IMR-90 (cell line): ENCODE data around the gene NOX3. TPM values are rescaled to one million over a fixed set of nuclear protein-coding genes. Genes with fewer than 3 reads are reported as not detected.

Experiments
- ATAC-seq: fragments of 200-7000 bp; cut with Tn5 transposase; 2 replicates; pipeline ENCODE4 v1.9.1; 2020; ENCODE audit warnings: low read depth, mild to moderate bottlenecking, moderate library complexity
- BruUV-seq: library from RNA; stranded (reverse); fragments of 400-500 nt; replicated peaks from 2 replicates; lab custom pipeline; 2021; lab: Mats Ljungman, UMichigan
- CTCF ChIA-PET: fragments of 300-600 bp; formaldehyde crosslinking; extraction: SDS; loops from one replicate; lab custom pipeline; 2021; ENCODE audit warnings: antibody characterized with exemption; lab: Yijun Ruan, JAX
- POLR2A ChIA-PET: fragments of 300-600 bp; sonication (Branson Sonifier 250); formaldehyde crosslinking; loops from one replicate; lab custom pipeline; 2022; ENCODE audit warnings: antibody characterized with exemption; ENCODE audit not compliant: unreplicated experiment; lab: Charles Lee
- DNase-seq: peaks from one replicate; pipeline ENCODE4 v3.0.0; 2013
- H2AFZ ChIP-seq: replicated peaks from 2 replicates; pipeline ENCODE3; 2013; ENCODE audit warnings: low read length, mild to moderate bottlenecking; ENCODE audit not compliant: poor library complexity
- H2AK5ac ChIP-seq: 2 replicates; pipeline ENCODE4 v1.6.1; 2013; ENCODE audit warnings: low read depth, low read length, inconsistent platforms
- H2AK9ac ChIP-seq: replicated peaks from 2 replicates; pipeline ENCODE3; 2013; ENCODE audit warnings: mild to moderate bottlenecking, low read depth, low read length, moderate library complexity; ENCODE audit not compliant: poor library complexity
- H2BK120ac ChIP-seq: 2 replicates; pipeline ENCODE4 v1.6.1; 2013; ENCODE audit warnings: low read depth, low read length, inconsistent platforms
- H2BK15ac ChIP-seq: 3 replicates; pipeline ENCODE4 v1.6.1; 2013; ENCODE audit warnings: low read depth, low read length, inconsistent platforms
- H2BK20ac ChIP-seq: 2 replicates; pipeline ENCODE4 v1.6.1; 2013; ENCODE audit warnings: low read depth, mild to moderate bottlenecking, inconsistent platforms, low read length, moderate library complexity
- H2BK5ac ChIP-seq: 2 replicates; pipeline ENCODE4 v1.6.1; 2013; ENCODE audit warnings: mild to moderate bottlenecking, low read depth, low read length, inconsistent platforms; ENCODE audit not compliant: poor library complexity, severe bottlenecking
- H3K14ac ChIP-seq: replicated peaks from 2 replicates; pipeline ENCODE4 v1.6.1; 2013; ENCODE audit warnings: low read depth, low read length, inconsistent platforms
- H3K18ac ChIP-seq: 2 replicates; pipeline ENCODE4 v1.6.1; 2013; ENCODE audit warnings: low read depth, low read length, control low read depth
- H3K23ac ChIP-seq: 2 replicates; pipeline ENCODE4 v1.6.1; 2013; ENCODE audit warnings: low read depth, low read length, inconsistent platforms
- H3K27ac ChIP-seq: 2 replicates; pipeline ENCODE4 v1.5.1; 2013; ENCODE audit warnings: mild to moderate bottlenecking, control low read depth, low read length; ENCODE audit not compliant: insufficient read depth
- H3K27me3 ChIP-seq: 2 replicates; pipeline ENCODE4 v1.6.1; 2013; ENCODE audit warnings: low read length; ENCODE audit not compliant: control insufficient read depth, insufficient read depth
- H3K36me3 ChIP-seq: 2 replicates; pipeline ENCODE4 v1.6.1; 2013; ENCODE audit warnings: low read length, mixed read lengths; ENCODE audit not compliant: control insufficient read depth, insufficient read depth
- H3K4ac ChIP-seq: 2 replicates; pipeline ENCODE4 v1.6.1; 2013; ENCODE audit warnings: low read depth, low read length, inconsistent platforms
- H3K4me1 ChIP-seq: 2 replicates; pipeline ENCODE4 v1.6.1; 2013; ENCODE audit warnings: low read length, mixed read lengths; ENCODE audit not compliant: control insufficient read depth, insufficient read depth
- H3K4me2 ChIP-seq: 2 replicates; pipeline ENCODE4 v1.6.1; 2013; ENCODE audit warnings: low read depth, mild to moderate bottlenecking, control low read depth, low read length, moderate library complexity
- H3K4me3 ChIP-seq: 2 replicates; pipeline ENCODE4 v1.5.1; 2013; ENCODE audit warnings: low read depth, mild to moderate bottlenecking, control low read depth, low read length, moderate library complexity; ENCODE audit not compliant: insufficient read depth
- H3K56ac ChIP-seq: 2 replicates; pipeline ENCODE4 v1.6.1; 2013; ENCODE audit warnings: low read length, inconsistent platforms; ENCODE audit not compliant: insufficient read depth; ENCODE audit errors: extremely low read depth
- H3K79me1 ChIP-seq, 2 experiments: 2 replicates each; pipeline ENCODE4 v1.6.1; 2013; ENCODE audit warnings: low read length in 2 of 2, inconsistent platforms in 1 of 2, low read depth in 1 of 2
- H3K9ac ChIP-seq: 2 replicates; pipeline ENCODE4 v1.6.1; 2013; ENCODE audit warnings: low read depth, low read length, control low read depth
- H3K9me1 ChIP-seq: 2 replicates; pipeline ENCODE4 v1.6.1; 2013; ENCODE audit warnings: low read length, inconsistent platforms; ENCODE audit not compliant: insufficient read depth
- H3K9me3 ChIP-seq: 2 replicates; pipeline ENCODE4 v1.6.1; 2013; ENCODE audit warnings: low read length; ENCODE audit not compliant: control insufficient read depth, insufficient read depth
- H4K20me1 ChIP-seq: 2 replicates; pipeline ENCODE4 v1.6.1; 2013; ENCODE audit warnings: low read length, inconsistent platforms; ENCODE audit not compliant: insufficient read depth
- H4K5ac ChIP-seq: 2 replicates; pipeline ENCODE4 v1.6.1; 2013; ENCODE audit warnings: mild to moderate bottlenecking, low read depth, low read length, control low read depth
- H4K8ac ChIP-seq, 2 experiments: 2 replicates each; pipeline ENCODE4 v1.6.1; 2013; ENCODE audit warnings: low read depth in 2 of 2, low read length in 2 of 2, control low read depth in 1 of 2, inconsistent platforms in 1 of 2
- H4K91ac ChIP-seq: 2 replicates; pipeline ENCODE4 v1.6.1; 2013; ENCODE audit warnings: low read depth, low read length, inconsistent platforms; ENCODE audit not compliant: insufficient read depth
- BHLHE40 ChIP-seq: fragments of 150-350 bp; IDR thresholded peaks from 2 replicates; pipeline ENCODE4 v1.6.1; 2016; ENCODE audit warnings: mild to moderate bottlenecking, low read depth, low read length
- CEBPB ChIP-seq: IDR thresholded peaks from 2 replicates; pipeline ENCODE4 v1.6.1; 2012; ENCODE audit warnings: low read depth, low read length, improper control_type of control experiment
- CHD1 ChIP-seq: IDR thresholded peaks from 2 replicates; pipeline ENCODE4 v1.6.1; 2012; ENCODE audit warnings: low read depth, low read length, improper control_type of control experiment
- FOS ChIP-seq: fragments of 150-350 bp; IDR thresholded peaks from 2 replicates; pipeline ENCODE4 v1.6.1; 2016; ENCODE audit warnings: low read depth, low read length
- MAFK ChIP-seq: IDR thresholded peaks from 2 replicates; pipeline ENCODE4 v1.6.1; 2012; ENCODE audit warnings: low read depth, low read length, improper control_type of control experiment
- MXI1 ChIP-seq: IDR thresholded peaks from 2 replicates; pipeline ENCODE4 v1.6.1; 2012; ENCODE audit warnings: low read depth, mild to moderate bottlenecking, low read length, moderate library complexity, borderline replicate concordance
- NFE2L2 ChIP-seq: fragments of 150-350 bp; IDR thresholded peaks from 2 replicates; pipeline ENCODE4 v1.6.1; 2016; ENCODE audit warnings: low read depth, mild to moderate bottlenecking, low read length
- RCOR1 ChIP-seq: IDR thresholded peaks from 2 replicates; pipeline ENCODE4 v1.6.1; 2012; ENCODE audit warnings: mild to moderate bottlenecking, low read length, improper control_type of control experiment; ENCODE audit not compliant: insufficient replicate concordance
- RFX5 ChIP-seq: IDR thresholded peaks from 2 replicates; pipeline ENCODE4 v1.8.0; 2012; ENCODE audit warnings: low read depth, mild to moderate bottlenecking, low read length, moderate library complexity
- SMC3 ChIP-seq: fragments of 150-350 bp; IDR thresholded peaks from 2 replicates; pipeline ENCODE4 v1.6.1; 2016; ENCODE audit warnings: low read depth, mild to moderate bottlenecking, antibody characterized with exemption, low read length, moderate library complexity
- WGBS, 2 experiments: methylation state at CpG; one replicate each; pipeline versions ENCODE4 v1.1.5 to v1.1.7; 2013; ENCODE audit warnings: missing lambda C conversion rate in 2 of 2; ENCODE audit not compliant: insufficient read length in 1 of 2; ENCODE audit errors: extremely low coverage in 2 of 2; 5-methylcytosine and 5-hydroxymethylcytosine counted together
- dilution Hi-C: fragments of 300-500 bp; cut with HindIII; formaldehyde crosslinking; loops from one replicate; pipeline ENCODE4 v1.14.3; 2018; ENCODE audit warnings: low sequenced_read_pairs; ENCODE audit not compliant: unreplicated experiment
- in situ Hi-C: fragments of 300-500 bp; cut with MboI; formaldehyde crosslinking; loops from 3 replicates; pipeline ENCODE4 v1.14.3; 2019; ENCODE audit warnings: low sequenced_read_pairs, inconsistent platforms, mixed read lengths
- intact Hi-C: fragments of 100-400 bp; cut with micrococcal nuclease; formaldehyde crosslinking; loops from 2 replicates; pipeline ENCODE4 v1.10.0; 2022
- polyA plus RNA-seq, 3 experiments: library from polyadenylated mRNA; depleted of rRNA; stranded (reverse); fragments of >200 nt; gene quantifications; 2 replicates each; pipeline ENCODE4 v1.2.3, GENCODE V29; 2012; ENCODE audit warnings: low replicate concordance in 1 of 3
- total RNA-seq: library from RNA; depleted of rRNA; stranded (reverse); fragments of >200 nt; gene quantifications from 2 replicates; pipeline ENCODE4 v1.2.3, GENCODE V29; 2012
- TF ChIP-seq, protein P1 (sequence below): conservative IDR thresholded peaks from 2 replicates; pipeline ENCODE4 v1.5.1; 2012; ENCODE audit warnings: mild to moderate bottlenecking, low read depth, low read length, improper control_type of control experiment
- TF ChIP-seq, protein P2 (sequence below): fragments of 150-350 bp; IDR thresholded peaks from 2 replicates; pipeline ENCODE4 v1.6.1; 2016; ENCODE audit warnings: low read depth, mild to moderate bottlenecking, low read length, moderate library complexity, borderline replicate concordance

The NOX3 gene
- total and polyA plus RNA-seq, 2 of the 4 experiments (the other 2 are of a cell fraction), result not detected

DNA sequence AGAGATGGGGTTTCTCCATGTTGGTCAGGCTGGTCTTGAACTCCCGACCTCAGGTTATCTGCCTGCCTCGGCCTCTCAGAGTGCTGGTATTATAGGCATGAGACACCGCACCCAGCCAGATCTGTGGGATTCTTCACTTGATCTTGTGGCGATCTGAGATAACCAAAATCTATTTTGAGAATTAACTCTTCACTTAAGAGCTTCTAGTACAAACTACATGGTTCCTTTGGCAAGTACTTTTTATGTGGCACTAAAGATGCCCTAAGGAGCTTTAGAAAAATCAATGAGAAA, 103.6 kb downstream of the NOX3 start:
- Histone ChIP-seq H3K27ac (no peak overlapping the region), H3K56ac (no peak overlapping the region), H2AFZ (no peak overlapping the region), H3K9me3 (peaks cover 6% of the 10 kb centered on the region), H2AK5ac (no peak overlapping the region), H4K91ac (no peak overlapping the region), H3K4me3 (no peak overlapping the region), H4K20me1 (no peaks in the 10 kb centered on the region), H3K14ac (no peak overlapping the region), H3K79me1 (no peaks in the 10 kb centered on the region), H3K18ac (no peak overlapping the region), H2BK20ac (no peak overlapping the region), H2BK120ac (no peak overlapping the region), H3K27me3 (no peaks in the 10 kb centered on the region), H3K4ac (no peak overlapping the region), H4K5ac (no peak overlapping the region), H2BK5ac (no peak overlapping the region), H3K9ac (no peak overlapping the region), H3K4me1 (0 out of 2 replicates have a peak, but pooled peaks cover 2% of the 10 kb centered on the region), H4K8ac (no peak overlapping the region), H2AK9ac (no peak overlapping the region), H2BK15ac (no peak overlapping the region), H3K23ac (no peak overlapping the region), H3K9me1 (0 out of 2 replicates have a peak, but pooled peaks cover 2% of the 10 kb centered on the region), H3K36me3 (no peaks in the 10 kb centered on the region), H3K4me2 (no peak overlapping the region)
- intact Hi-C loops, result no loop called here
- whole genome bisulfite sequencing, 2 experiments, result 83% methylated on average over 1 of the region's 4 CpGs; no CpG with 5 or more reads in 1 of the 2 experiments
- ATAC-seq (no peak), DNase-seq (no peak)
- BruUV-seq, result no TSS peak
- POLR2A ChIA-PET, result no interaction called here
- dilution Hi-C loops, result no loop called here
- TF ChIP-seq, protein P1, sequence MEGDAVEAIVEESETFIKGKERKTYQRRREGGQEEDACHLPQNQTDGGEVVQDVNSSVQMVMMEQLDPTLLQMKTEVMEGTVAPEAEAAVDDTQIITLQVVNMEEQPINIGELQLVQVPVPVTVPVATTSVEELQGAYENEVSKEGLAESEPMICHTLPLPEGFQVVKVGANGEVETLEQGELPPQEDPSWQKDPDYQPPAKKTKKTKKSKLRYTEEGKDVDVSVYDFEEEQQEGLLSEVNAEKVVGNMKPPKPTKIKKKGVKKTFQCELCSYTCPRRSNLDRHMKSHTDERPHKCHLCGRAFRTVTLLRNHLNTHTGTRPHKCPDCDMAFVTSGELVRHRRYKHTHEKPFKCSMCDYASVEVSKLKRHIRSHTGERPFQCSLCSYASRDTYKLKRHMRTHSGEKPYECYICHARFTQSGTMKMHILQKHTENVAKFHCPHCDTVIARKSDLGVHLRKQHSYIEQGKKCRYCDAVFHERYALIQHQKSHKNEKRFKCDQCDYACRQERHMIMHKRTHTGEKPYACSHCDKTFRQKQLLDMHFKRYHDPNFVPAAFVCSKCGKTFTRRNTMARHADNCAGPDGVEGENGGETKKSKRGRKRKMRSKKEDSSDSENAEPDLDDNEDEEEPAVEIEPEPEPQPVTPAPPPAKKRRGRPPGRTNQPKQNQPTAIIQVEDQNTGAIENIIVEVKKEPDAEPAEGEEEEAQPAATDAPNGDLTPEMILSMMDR, result no peak
- TF ChIP-seq CEBPB (no peak), SMC3 (no peak), FOS (no peak), MAFK (no peak), RFX5 (no peak), BHLHE40 (no peak), MXI1 (no peak), RCOR1 (no peak), CHD1 (no peak), NFE2L2 (no peak)
- TF ChIP-seq, protein P2, sequence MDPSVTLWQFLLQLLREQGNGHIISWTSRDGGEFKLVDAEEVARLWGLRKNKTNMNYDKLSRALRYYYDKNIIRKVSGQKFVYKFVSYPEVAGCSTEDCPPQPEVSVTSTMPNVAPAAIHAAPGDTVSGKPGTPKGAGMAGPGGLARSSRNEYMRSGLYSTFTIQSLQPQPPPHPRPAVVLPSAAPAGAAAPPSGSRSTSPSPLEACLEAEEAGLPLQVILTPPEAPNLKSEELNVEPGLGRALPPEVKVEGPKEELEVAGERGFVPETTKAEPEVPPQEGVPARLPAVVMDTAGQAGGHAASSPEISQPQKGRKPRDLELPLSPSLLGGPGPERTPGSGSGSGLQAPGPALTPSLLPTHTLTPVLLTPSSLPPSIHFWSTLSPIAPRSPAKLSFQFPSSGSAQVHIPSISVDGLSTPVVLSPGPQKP, result no peak
- in situ Hi-C loops, result no loop called here
- CTCF ChIA-PET, result no interaction called here
